ENCODE measurements around the gene MRGPRF.

The MRGPRF gene

GRCh38 chr11:68963779-68964178, 49.3 kb downstream of the MRGPRF start:
- DNase-seq (ENCODE audit: low read depth in 2 of 2) = no peak

- no peak for DNase-seq (ENCODE audit: low read depth in 2 of 2)
These were observed 50.4 kb downstream of the MRGPRF start for GRCh38 chr11:68962527-68963250.

GRCh38 chr11:68961245-68961644, 51.8 kb downstream of the MRGPRF start:
- DNase-seq (ENCODE audit: low read depth in 2 of 2) = no peak

GRCh38 chr11:68960294-68961071, 52.6 kb downstream of the MRGPRF start:
- no peak for DNase-seq (ENCODE audit: low read depth in 2 of 2)

GRCh38 chr11:68959465-68960293, 53.4 kb downstream of the MRGPRF start:
- DNase-seq (ENCODE audit: low read depth in 2 of 2) = no peak

GRCh38 chr11:68958211-68958610, 54.8 kb downstream of the MRGPRF start:
- DNase-seq (ENCODE audit: low read depth in 2 of 2) = no peak

GRCh38 chr11:68956547-68957254, 56.3 kb downstream of the MRGPRF start:
- DNase-seq (ENCODE audit: low read depth in 2 of 2) = no peak

GRCh38 chr11:68956142-68956541, 56.9 kb downstream of the MRGPRF start:
- DNase-seq (ENCODE audit: low read depth in 2 of 2) = no peak

- DNase-seq (ENCODE audit: low read depth in 2 of 2) = no peak
These were observed 57.5 kb downstream of the MRGPRF start for GRCh38 chr11:68955607-68955958.

GRCh38 chr11:68954836-68955606, 58.0 kb downstream of the MRGPRF start:
- no peak for DNase-seq (ENCODE audit: low read depth in 2 of 2)

Measured in stimulated activated CD8-positive, alpha-beta memory T cell treated with anti-CD3 and anti-CD28 coated beads, Interleukin-15, amount 100 ng/mL, for 48 hours (primary cell).